ENCODE measurements around the gene NEBL.

GRCh38 chr10:20912969-20913368 is 15.9 kb upstream of the NEBL start:
- TF ChIP-seq CTCF (IDR thresholded peaks at IDR 0.05) (no peak), EP300 (IDR thresholded peaks at IDR 0.05; ENCODE audit: low read depth) (no peak)

All from transverse colon (tissue), 3 donors.